ENCODE data around the gene MYO3A.

DNA sequence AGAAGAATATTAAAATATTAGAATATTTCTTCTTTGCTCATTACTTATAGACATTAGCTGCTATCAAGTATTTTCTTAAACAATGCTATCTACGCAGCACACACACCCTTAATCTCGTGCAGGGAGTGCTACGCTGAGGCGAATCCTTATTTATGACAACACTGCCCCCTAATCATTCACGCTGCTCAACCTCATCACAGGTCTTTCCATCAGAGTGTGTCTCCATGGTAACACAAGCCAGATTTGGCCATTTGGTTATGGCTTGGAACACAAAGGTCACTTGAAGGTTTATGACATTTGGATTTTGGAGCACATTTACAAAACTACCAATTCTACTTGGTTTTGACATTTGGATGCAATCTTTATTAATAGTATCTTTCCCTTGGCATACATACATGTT, 45.4 kb upstream of the MYO3A start:
- TF ChIP-seq MAZ (IDR thresholded peaks at IDR 0.05; ENCODE audit: borderline replicate concordance, low read depth, low read length) (no peak), CHD1 (IDR thresholded peaks at IDR 0.05; ENCODE audit: low read depth, low read length) (no peak), BHLHE40 (IDR thresholded peaks at IDR 0.05; ENCODE audit: low read depth, low read length) (no peak), RCOR1 (IDR thresholded peaks at IDR 0.05; ENCODE audit: insufficient replicate concordance, low read length) (no peak), MAFK (IDR thresholded peaks at IDR 0.05; ENCODE audit: low read depth, low read length) (no peak), RFX5 (IDR thresholded peaks at IDR 0.05; ENCODE audit: low read depth, low read length) (no peak)
- TF ChIP-seq, protein P1, sequence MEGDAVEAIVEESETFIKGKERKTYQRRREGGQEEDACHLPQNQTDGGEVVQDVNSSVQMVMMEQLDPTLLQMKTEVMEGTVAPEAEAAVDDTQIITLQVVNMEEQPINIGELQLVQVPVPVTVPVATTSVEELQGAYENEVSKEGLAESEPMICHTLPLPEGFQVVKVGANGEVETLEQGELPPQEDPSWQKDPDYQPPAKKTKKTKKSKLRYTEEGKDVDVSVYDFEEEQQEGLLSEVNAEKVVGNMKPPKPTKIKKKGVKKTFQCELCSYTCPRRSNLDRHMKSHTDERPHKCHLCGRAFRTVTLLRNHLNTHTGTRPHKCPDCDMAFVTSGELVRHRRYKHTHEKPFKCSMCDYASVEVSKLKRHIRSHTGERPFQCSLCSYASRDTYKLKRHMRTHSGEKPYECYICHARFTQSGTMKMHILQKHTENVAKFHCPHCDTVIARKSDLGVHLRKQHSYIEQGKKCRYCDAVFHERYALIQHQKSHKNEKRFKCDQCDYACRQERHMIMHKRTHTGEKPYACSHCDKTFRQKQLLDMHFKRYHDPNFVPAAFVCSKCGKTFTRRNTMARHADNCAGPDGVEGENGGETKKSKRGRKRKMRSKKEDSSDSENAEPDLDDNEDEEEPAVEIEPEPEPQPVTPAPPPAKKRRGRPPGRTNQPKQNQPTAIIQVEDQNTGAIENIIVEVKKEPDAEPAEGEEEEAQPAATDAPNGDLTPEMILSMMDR (conservative IDR thresholded peaks at IDR 0.05; ENCODE audit: low read depth, low read length), result no peak
